ENCODE data around the gene RHOB.
"Not testable (repeated sequence)": the region's sequence is repeated elsewhere in the genome, so short reads cannot be mapped to it uniquely, and the experiment has no call there.

RHOB gene

DNA sequence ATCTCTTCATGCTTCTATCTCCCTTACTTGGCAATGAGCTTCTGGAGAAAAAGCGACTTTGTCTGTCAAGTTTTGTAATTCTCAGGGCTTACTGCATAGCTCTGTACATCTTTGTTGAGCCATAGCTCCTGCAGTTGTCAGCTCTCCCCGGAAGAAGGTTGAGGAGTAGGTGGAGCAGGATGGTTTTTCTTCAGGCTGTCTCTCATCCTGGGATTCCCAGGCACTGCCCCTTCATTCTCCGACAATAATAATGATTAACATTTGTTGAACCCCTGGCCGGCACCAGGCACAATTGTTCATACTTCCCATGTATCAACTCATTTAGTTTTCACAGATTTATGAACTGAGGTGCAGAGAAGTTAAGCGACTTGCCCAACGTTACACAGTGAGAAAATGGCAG lies 23.5 kb upstream of the RHOB start:
- DNase-seq, result no peak

GRCh38 chr2:20423847-20424246 lies 23.0 kb upstream of the RHOB start:
- no peak for DNase-seq

GRCh38 chr2:20424300-20425290 lies 22.3 kb upstream of the RHOB start:
- no peak for DNase-seq

DNA sequence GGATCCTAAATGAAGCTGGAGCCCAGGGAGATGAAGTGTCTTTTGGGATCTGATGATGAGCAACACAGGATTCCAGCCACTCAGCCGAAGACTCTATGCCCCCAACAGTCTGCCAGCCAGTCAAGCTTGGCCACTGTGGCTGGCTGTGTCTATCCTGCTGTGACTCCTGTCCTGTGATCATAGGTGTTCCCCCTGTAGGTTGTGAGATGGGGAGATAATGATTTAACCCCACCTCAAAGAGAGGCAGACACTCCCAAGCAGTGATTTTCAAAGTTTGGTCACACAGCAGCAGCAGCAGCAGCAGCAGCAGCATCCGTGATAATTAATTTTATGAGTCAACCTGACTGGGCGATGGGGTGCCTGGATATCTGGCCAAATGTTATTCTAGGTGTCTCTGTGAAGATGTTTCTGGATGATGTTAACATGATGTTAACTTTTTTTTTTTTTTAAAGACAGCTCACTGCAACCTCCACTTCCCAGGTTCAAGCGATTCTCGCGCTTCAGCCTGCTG lies 21.4 kb upstream of the RHOB start:
- DNase-seq, result no peak

DNA sequence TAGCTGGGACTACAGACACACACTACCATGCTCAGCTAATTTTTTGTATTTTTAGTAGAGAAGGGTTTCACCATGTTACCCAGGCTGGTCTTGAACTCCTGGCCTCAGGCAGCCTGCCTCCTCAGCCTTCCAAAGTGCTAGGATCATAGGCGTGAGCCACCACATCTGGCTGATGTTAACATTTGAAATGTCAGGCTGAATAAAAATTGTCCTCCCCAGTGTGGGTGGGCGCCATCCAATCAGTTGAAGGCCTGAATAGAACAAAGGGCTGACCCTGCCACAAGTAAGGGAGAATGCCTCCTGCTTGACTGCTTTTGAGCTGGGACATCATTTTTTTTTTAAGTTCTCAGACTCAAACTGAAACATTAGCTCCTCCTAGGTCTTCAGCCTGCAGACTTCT lies 21.0 kb upstream of the RHOB start:
- DNase-seq, result no peak

DNA sequence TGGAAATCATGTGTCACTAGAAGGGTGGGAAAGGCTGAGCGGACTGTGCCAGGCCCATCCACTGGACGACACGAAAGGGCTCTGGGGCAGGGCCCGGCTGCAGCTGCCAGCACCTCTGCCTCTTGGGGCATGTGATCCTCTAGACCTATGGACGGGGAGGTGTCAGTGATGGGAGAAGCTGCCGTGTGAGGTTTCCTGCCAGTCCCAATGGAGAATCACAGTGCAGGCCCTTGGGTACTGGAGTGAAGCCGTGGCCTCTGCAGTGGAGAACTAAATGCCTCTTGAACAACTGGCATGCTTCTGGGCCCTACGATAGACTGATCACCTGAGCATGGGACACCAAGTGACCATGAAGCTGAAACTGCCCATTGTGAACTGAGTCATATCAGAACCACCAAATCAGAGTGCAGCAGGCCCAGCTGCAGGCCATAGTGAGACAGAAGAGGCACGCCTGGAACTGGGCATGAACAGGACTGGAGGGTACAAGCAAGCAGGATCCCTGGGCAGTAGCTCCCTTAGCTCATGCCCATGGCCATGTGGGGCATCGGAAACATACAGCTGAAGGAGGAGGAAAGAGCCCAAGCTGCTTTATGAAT lies 18.8 kb upstream of the RHOB start:
- no peak for DNase-seq

GRCh38 chr2:20428717-20429490 lies 18.0 kb upstream of the RHOB start:
- no peak for DNase-seq

- no peak for DNase-seq
These were observed 17.3 kb upstream of the RHOB start for GRCh38 chr2:20429528-20429927.

- no peak for DNase-seq
These were observed 16.8 kb upstream of the RHOB start for GRCh38 chr2:20430035-20430434.

- DNase-seq, result no peak
These were observed 16.2 kb upstream of the RHOB start for GRCh38 chr2:20430461-20431300.

GRCh38 chr2:20431301-20431698 lies 15.6 kb upstream of the RHOB start:
- no peak for DNase-seq

DNA sequence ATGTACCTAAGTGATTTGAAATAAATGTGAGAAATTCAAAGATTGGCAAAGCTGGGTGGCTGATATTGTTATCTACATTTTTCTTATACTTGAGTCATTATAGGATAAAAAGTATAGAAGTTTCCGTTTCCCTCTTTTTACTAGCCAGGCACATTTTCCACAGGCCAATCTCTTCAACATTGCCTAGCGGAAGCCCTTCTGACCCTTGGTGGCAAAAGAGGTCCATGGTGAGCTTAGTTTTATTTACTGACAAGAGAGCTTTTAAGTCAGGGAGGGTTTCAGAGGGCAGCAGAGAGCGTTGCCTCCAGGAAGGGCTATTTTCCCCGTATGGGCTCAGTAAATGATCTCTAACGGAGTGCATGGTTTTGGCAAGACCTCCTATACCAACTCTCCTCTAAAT lies 15.1 kb upstream of the RHOB start:
- DNase-seq, result no peak

DNA sequence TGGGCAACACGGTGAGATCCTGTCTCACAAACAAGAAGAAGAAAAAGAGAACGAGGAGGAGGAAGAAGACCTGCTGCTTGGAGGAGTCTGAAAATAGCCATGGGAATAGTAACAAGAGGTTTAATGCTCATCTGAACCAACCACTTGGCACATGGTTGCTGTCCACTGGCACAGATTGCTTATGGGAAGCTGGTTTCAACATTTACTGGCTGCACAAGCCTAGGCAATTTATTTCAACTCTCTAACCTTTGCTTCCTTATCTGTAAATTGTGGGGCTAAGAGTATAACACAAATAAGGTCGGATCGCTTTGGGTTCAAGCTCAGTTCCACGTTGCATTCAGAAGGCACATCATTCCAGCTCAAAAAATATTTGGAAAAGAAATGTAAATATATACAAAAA lies 14.2 kb upstream of the RHOB start:
- no peak for DNase-seq

- DNase-seq, result no peak
These were observed 13.6 kb upstream of the RHOB start for GRCh38 chr2:20433249-20433648.

- no peak for DNase-seq
These were observed 12.8 kb upstream of the RHOB start for GRCh38 chr2:20433946-20434553.

- no peak for DNase-seq
These were observed 12.1 kb upstream of the RHOB start for GRCh38 chr2:20434588-20435294.

GRCh38 chr2:20435456-20435855 lies 11.4 kb upstream of the RHOB start:
- not testable (repeated sequence) for DNase-seq

DNA sequence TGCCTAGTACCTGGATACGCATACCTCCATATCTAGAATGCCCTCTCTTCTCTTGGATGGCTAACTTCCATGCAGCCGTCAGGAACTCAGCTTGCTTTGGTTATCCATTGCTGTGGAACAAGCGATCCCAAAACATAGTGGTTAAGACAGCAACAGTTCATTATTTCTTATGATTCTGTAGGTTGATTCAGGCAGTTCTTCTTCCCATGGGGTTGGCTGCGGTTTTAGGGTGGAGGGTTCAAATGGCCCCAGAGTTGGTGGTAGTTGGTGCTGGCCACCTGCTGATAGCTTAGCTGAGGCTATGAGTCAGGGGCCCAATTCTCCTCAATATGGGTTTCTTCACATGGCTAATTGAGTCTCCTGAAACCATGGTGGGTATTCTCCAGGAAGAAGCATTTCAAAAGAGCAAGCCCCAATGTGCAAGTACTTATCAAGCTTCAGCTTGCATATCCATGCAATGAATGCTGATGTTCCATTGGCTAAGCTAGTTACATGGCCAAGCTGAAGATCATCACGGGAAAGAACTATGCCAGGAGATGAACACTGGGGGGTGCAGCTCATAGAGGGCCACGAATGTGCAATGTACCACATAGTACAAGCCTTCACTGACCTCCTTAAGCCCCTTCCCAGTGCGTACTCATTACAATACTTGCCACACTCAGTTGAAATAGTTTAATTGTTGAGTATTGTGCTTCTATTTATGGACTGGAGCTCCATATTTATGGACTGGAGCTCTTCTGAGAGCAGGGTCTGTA lies 10.0 kb upstream of the RHOB start:
- DNase-seq, result no peak

DNA sequence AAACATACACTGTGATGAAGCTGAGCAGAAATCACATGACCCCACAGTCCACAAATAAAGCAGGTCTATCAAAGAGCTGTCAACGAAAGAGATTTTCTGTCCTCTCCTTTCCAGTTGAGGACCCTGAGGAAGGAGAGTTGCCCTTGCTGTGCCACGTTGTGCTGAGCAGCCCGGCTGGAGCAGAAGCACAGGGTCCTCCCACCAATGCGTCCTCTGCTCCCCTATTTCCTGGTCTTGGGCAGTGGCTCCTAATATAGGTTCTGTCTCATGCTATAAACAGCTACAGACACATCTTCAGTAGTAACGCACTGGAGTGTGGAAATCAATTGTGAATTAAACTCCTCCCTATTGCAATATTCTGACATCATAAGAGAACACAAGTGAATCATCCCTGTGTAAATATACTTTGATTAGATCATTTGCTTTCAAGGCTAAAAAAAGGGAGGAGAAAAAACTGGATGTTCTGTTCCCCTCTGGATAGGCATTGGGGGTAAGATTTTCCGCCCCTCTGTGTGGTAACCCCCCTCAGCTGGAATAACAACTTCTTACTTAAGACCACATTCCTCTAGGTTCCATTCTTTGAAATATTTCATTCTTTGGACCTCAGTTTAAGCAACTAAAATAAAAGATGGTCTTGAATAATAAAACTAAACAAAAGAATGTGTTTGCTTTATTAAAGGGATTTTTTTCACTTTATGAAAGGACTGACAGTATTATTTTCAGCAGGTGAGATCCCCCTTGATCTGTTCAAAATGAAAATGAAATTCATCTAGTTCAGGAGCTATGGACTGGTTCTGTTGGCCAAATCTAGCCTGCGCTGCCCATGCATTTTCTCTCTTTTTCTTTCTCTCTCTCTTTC lies 8.3 kb upstream of the RHOB start:
- no peak for DNase-seq

DNA sequence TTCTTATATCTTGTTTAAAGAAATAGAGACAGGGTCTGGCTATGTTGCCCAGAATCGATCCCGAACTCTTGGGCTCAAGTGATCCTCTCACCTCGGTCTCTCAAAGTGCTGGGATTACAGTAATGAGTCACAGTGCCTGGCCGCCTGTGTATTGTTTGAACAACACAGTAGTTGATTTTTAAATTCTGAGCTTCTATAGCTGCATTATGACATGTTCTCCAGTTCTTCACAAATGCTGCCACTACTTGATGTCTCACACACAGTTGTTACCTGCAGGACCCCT lies 7.7 kb upstream of the RHOB start:
- no peak for DNase-seq

All from NCI-H2107 (cell line).